HepG2 (cell line): ENCODE results near the gene COL5A1. TPM values are rescaled to one million over a fixed set of nuclear protein-coding genes. Genes with fewer than 3 reads are reported as not detected.

Experiments
- ATAC-seq: fragments of 200-7000 bp; cut with Tn5 transposase; 3 replicates; pipeline ENCODE4 v1.9.1; 2020; ENCODE audit warnings: mild to moderate bottlenecking, moderate library complexity
- BruUV-seq: library from RNA; stranded (reverse); fragments of 400-500 nt; replicated peaks from 2 replicates; lab custom pipeline; 2021; lab: Mats Ljungman, UMichigan
- CTCF ChIA-PET: fragments of 300-600 bp; formaldehyde crosslinking; extraction: SDS; loops from one replicate; lab custom pipeline; 2021; ENCODE audit warnings: low total read pairs, inconsistent platforms, low intra/inter-chr PET ratio; lab: Yijun Ruan, JAX
- POLR2A ChIA-PET: fragments of 350-600 bp; sonication (Branson Sonifier 250); formaldehyde crosslinking; loops from one replicate; lab custom pipeline; 2020; ENCODE audit warnings: antibody characterized with exemption, inconsistent platforms; lab: Yijun Ruan, JAX
- DNase-seq: peaks from one replicate; pipeline ENCODE4 v3.0.0-alpha.2; 2015; ENCODE audit warnings: low spot score
- FAIRE-seq: peaks from 3 replicates; lab custom pipeline; 2011; peaks lifted over from hg19 to GRCh38; lab: Jason Lieb, UNC
- H2AFZ ChIP-seq: one replicate; pipeline ENCODE4 v1.6.1; 2011; ENCODE audit warnings: low read length, inconsistent platforms
- H3K27ac ChIP-seq: fragments of 300-600 bp; 3 replicates; pipeline ENCODE4 v1.8.0; 2011; ENCODE audit warnings: mixed run types, mild to moderate bottlenecking, mixed read lengths, low read length, inconsistent platforms; ENCODE audit not compliant: insufficient read depth; ENCODE audit errors: extremely low read length
- H3K27me3 ChIP-seq, 2 experiments: fragments of 200-600 bp in 1 of 2; 2 replicates in 1 of 2; 3 replicates in 1 of 2; pipeline versions ENCODE4 v1.6.0 to v1.8.0; 2011; ENCODE audit warnings: low read length in 2 of 2, mild to moderate bottlenecking in 2 of 2, moderate library complexity in 2 of 2, inconsistent platforms in 1 of 2; ENCODE audit not compliant: insufficient read depth in 2 of 2, control insufficient read depth in 1 of 2
- H3K36me3 ChIP-seq, 2 experiments: fragments of 200-600 bp in 1 of 2; replicated peaks in 1 of 2; 2 replicates in 1 of 2; 3 replicates in 1 of 2; pipeline versions ENCODE4 v1.5.1 to v1.8.0; 2011; ENCODE audit warnings: low read length in 2 of 2, inconsistent platforms in 1 of 2; ENCODE audit not compliant: insufficient read depth in 2 of 2, control insufficient read depth in 1 of 2
- H3K4me1 ChIP-seq: 2 replicates; pipeline ENCODE4 v1.5.1; 2012; ENCODE audit warnings: low read length, inconsistent platforms; ENCODE audit not compliant: insufficient read depth
- H3K4me2 ChIP-seq: 2 replicates; pipeline ENCODE4 v1.6.0; 2011; ENCODE audit warnings: low read depth, low read length, inconsistent platforms
- H3K4me3 ChIP-seq, 3 experiments: fragments of 200-600 bp in 1 of 3; sonication (generic), shearing (Covaris generic) in 1 of 3; replicated peaks in 1 of 3; 2 replicates each; pipeline ENCODE4 v1.5.1; 2011 to 2016; ENCODE audit warnings: low read length in 3 of 3, inconsistent platforms in 2 of 3, low read depth in 2 of 3, mild to moderate bottlenecking in 2 of 3, control low read depth in 1 of 3, mixed read lengths in 1 of 3; ENCODE audit not compliant: insufficient read depth in 1 of 3
- H3K79me2 ChIP-seq: one replicate; pipeline ENCODE4 v1.6.1; 2011; ENCODE audit warnings: low read length, inconsistent platforms; ENCODE audit not compliant: insufficient read depth
- H3K9ac ChIP-seq: 2 replicates; pipeline ENCODE4 v1.6.0; 2011; ENCODE audit warnings: mild to moderate bottlenecking, low read depth, low read length, inconsistent platforms; ENCODE audit not compliant: insufficient read depth
- H3K9me3 ChIP-seq: 2 replicates; pipeline ENCODE4 v1.5.1; 2012; ENCODE audit warnings: mild to moderate bottlenecking, low read length
- H4K20me1 ChIP-seq: 2 replicates; pipeline ENCODE4 v1.6.0; 2011; ENCODE audit warnings: inconsistent platforms, mild to moderate bottlenecking, low read length, moderate library complexity; ENCODE audit not compliant: insufficient read depth
- ATF2 ChIP-seq: sonication (generic); formaldehyde crosslinking; IDR thresholded peaks from 2 replicates; pipeline ENCODE4 v1.4.0; 2020; ENCODE audit warnings: missing genetic modification reagents
- BRD4 ChIP-seq: sonication (generic); formaldehyde crosslinking; IDR thresholded peaks from 2 replicates; pipeline ENCODE4 v1.4.0; 2020; ENCODE audit warnings: missing genetic modification reagents
- CHD4 ChIP-seq: fragments of 200-600 bp; sonication (generic); IDR thresholded peaks from 2 replicates; pipeline ENCODE4 v1.7.0; 2017; ENCODE audit warnings: mild to moderate bottlenecking, low read length, borderline replicate concordance
- DR1 ChIP-seq: sonication (generic); formaldehyde crosslinking; IDR thresholded peaks from 2 replicates; pipeline ENCODE4 v1.8.0; 2021; ENCODE audit warnings: mild to moderate bottlenecking, missing genetic modification reagents, inconsistent platforms
- ETV6 ChIP-seq: sonication (generic); formaldehyde crosslinking; conservative IDR thresholded peaks from 2 replicates; pipeline ENCODE4 v1.4.0; 2020; ENCODE audit warnings: missing genetic modification reagents
- FOXA1 ChIP-seq, 2 experiments: fragments of 450-650 bp in 1 of 2; sonication (generic) in 1 of 2; formaldehyde crosslinking in 1 of 2; IDR thresholded peaks; 2 replicates each; pipeline versions ENCODE4 v1.4.0 to v1.6.1; 2016 to 2020; ENCODE audit warnings: missing genetic modification reagents in 1 of 2
- HNRNPL ChIP-seq: fragments of 200-400 bp; formaldehyde crosslinking; IDR thresholded peaks from 2 replicates; pipeline ENCODE4 v1.6.1; 2017; ENCODE audit warnings: mild to moderate bottlenecking, low read depth, low read length
- HOXA5 ChIP-seq: sonication (generic); formaldehyde crosslinking; IDR thresholded peaks from 2 replicates; pipeline ENCODE4 v1.4.0; 2020; ENCODE audit warnings: missing genetic modification reagents
- MBD4 ChIP-seq: IDR thresholded peaks from 2 replicates; pipeline ENCODE4 v1.6.1; 2012; ENCODE audit warnings: low read length, inconsistent platforms, borderline replicate concordance
- NFKB2 ChIP-seq: sonication (generic); formaldehyde crosslinking; IDR thresholded peaks from 2 replicates; pipeline ENCODE4 v1.4.0; 2020; ENCODE audit warnings: missing genetic modification reagents, borderline replicate concordance
- SIN3B ChIP-seq: fragments of 150-350 bp; IDR thresholded peaks from 2 replicates; pipeline ENCODE4 v1.6.1; 2014; ENCODE audit warnings: low read length
- TCF7L2 ChIP-seq: IDR thresholded peaks from 2 replicates; pipeline ENCODE4 v1.6.1; 2011; ENCODE audit warnings: mild to moderate bottlenecking, low read depth, low read length, moderate library complexity
- TEAD3 ChIP-seq: optimal IDR thresholded peaks from 2 replicates; pipeline ENCODE3; 2016; ENCODE audit warnings: borderline replicate concordance
- TEF ChIP-seq: sonication (generic); formaldehyde crosslinking; IDR thresholded peaks from 2 replicates; pipeline ENCODE4 v1.5.0; 2020; ENCODE audit warnings: missing genetic modification reagents
- YEATS2 ChIP-seq: sonication (generic); formaldehyde crosslinking; IDR thresholded peaks from 2 replicates; pipeline ENCODE4 v1.4.0; 2020; ENCODE audit warnings: missing genetic modification reagents, borderline replicate concordance
- ZMYM2 ChIP-seq: sonication (generic); formaldehyde crosslinking; IDR thresholded peaks from 2 replicates; pipeline ENCODE4 v1.8.0; 2022; ENCODE audit warnings: mild to moderate bottlenecking, missing genetic modification reagents
- ZNF354B ChIP-seq: sonication (generic); formaldehyde crosslinking; IDR thresholded peaks from 2 replicates; pipeline ENCODE4 v1.8.0; 2022; ENCODE audit warnings: mild to moderate bottlenecking, missing genetic modification reagents
- ZNF558 ChIP-seq: sonication (generic); formaldehyde crosslinking; IDR thresholded peaks from 2 replicates; pipeline ENCODE4 v1.9.0; 2022; ENCODE audit warnings: mild to moderate bottlenecking, missing genetic modification reagents, borderline replicate concordance
- ZNF644 ChIP-seq: IDR thresholded peaks from 2 replicates; pipeline ENCODE4 v1.6.1; 2016; ENCODE audit warnings: low read depth
- ZNF737 ChIP-seq: sonication (generic); formaldehyde crosslinking; IDR thresholded peaks from 2 replicates; pipeline ENCODE4 v1.5.0; 2020; ENCODE audit warnings: missing genetic modification reagents, mild to moderate bottlenecking, borderline replicate concordance
- WGBS: methylation state at CpG from one replicate; pipeline ENCODE4 v1.1.6; 2017; ENCODE audit warnings: low lambda C conversion rate; 5-methylcytosine and 5-hydroxymethylcytosine counted together
- in situ Hi-C: cut with HindIII; loops from 2 replicates; pipeline ENCODE4 v1.10.0; 2017; ENCODE audit warnings: low pct_unique_long_range_greater_than_20kb; ENCODE audit not compliant: extremely low pct_ligation_motif_present
- intact Hi-C: fragments of 100-400 bp; cut with micrococcal nuclease; formaldehyde crosslinking; loops from one replicate; pipeline ENCODE4 v1.10.0; 2022; ENCODE audit not compliant: unreplicated experiment
- polyA plus RNA-seq, 8 experiments: library from polyadenylated mRNA; depleted of rRNA in 3 of 8; stranded (reverse) in 7 of 8; unstranded in 1 of 8; fragments of >200 nt; fragmentation: Illumina TruSeq in 4 of 8; extraction: Trizol in 4 of 8; gene quantifications; 2 replicates each; pipeline versions ENCODE4 v1.2.1 to v1.2.3, GENCODE V29; 2011 to 2016; ENCODE audit warnings: low read depth in 4 of 8, missing spikeins in 1 of 8, mixed read lengths in 1 of 8; ENCODE audit not compliant: insufficient read depth in 1 of 8
- total RNA-seq, 5 experiments: library from RNA; depleted of rRNA; stranded (reverse); fragments of >200 nt; fragmentation: Illumina TruSeq; extraction: Trizol; gene quantifications; 2 replicates each; pipeline ENCODE4 v1.2.3, GENCODE V29; 2016; ENCODE audit warnings: low read depth in 1 of 5
- TF ChIP-seq, protein P1 (sequence below): sonication (generic); formaldehyde crosslinking; IDR thresholded peaks from 2 replicates; pipeline ENCODE4 v1.4.0; 2020; ENCODE audit warnings: mild to moderate bottlenecking, low read depth, missing genetic modification reagents

The COL5A1 gene
- total and polyA plus RNA-seq, 2 of the 13 experiments (the other 11 are each of a cell fraction or from before 2014, with no cell fraction given): not detected

- no peak for TF ChIP-seq ATF2 (CRISPR knock-in tag)
- no peak for TF ChIP-seq DR1
- TF ChIP-seq ZMYM2 (CRISPR knock-in tag): no peak
- TF ChIP-seq SIN3B: no peak
- TF ChIP-seq, all 625 proteins: peak for 0
These were observed 48.7 kb downstream of the COL5A1 start (continued) for GRCh38 chr9:134690301-134690751.

- peaks cover 5 to 51% of the 10 kb centered on the region in 2 experiments; a peak in 4 of 5 replicates for H3K27me3 ChIP-seq
- no peak overlapping the region for H3K9ac ChIP-seq
- DNase-seq (no peak), ATAC-seq (no peak), FAIRE-seq (no peak)
- no peaks in the 10 kb centered on the region for H3K79me2 ChIP-seq
- intact Hi-C loops: no loop called here
- no TSS peak for BruUV-seq
- H3K4me1 ChIP-seq: no peaks in the 10 kb centered on the region
- in situ Hi-C loops: no loop called here
- TF ChIP-seq TEAD3 (CRISPR knock-in tag): no peak
- no peak for TF ChIP-seq HNRNPL
- TF ChIP-seq ZNF558 (CRISPR knock-in tag): no peak
- no peak for TF ChIP-seq TEF
- no peak for TF ChIP-seq ZNF354B (CRISPR knock-in tag)
- TF ChIP-seq ZNF737 (CRISPR knock-in tag): no peak
- TF ChIP-seq ETV6 (CRISPR knock-in tag): no peak
- TF ChIP-seq, protein P1, sequence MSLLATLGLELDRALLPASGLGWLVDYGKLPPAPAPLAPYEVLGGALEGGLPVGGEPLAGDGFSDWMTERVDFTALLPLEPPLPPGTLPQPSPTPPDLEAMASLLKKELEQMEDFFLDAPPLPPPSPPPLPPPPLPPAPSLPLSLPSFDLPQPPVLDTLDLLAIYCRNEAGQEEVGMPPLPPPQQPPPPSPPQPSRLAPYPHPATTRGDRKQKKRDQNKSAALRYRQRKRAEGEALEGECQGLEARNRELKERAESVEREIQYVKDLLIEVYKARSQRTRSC (CRISPR knock-in tag): no peak
- TF ChIP-seq TCF7L2: no peak
- no peak for TF ChIP-seq ZNF644 (CRISPR knock-in tag)
- no peak for TF ChIP-seq BRD4 (CRISPR knock-in tag)
- no peak for TF ChIP-seq MBD4
- no peak for TF ChIP-seq FOXA1 (IDR thresholded peaks at IDR 0.05)
- TF ChIP-seq FOXA1 (CRISPR knock-in tag; IDR thresholded peaks at IDR 0.05): no peak
- TF ChIP-seq NFKB2 (CRISPR knock-in tag): no peak
- no peak for TF ChIP-seq HOXA5 (CRISPR knock-in tag)
- TF ChIP-seq CHD4: no peak
- no peak for TF ChIP-seq YEATS2 (CRISPR knock-in tag)
- 38% methylated on average over 20 of the region's 31 CpGs for WGBS
- no peaks in the 10 kb centered on the region for H3K9me3 ChIP-seq
- POLR2A ChIA-PET: no interaction called here
- no peaks in the 10 kb centered on the region for H3K36me3 ChIP-seq
- no peak overlapping the region for H3K27ac ChIP-seq
- CTCF ChIA-PET: no interaction called here
- no peak overlapping the region for H2AFZ ChIP-seq
- H3K4me2 ChIP-seq: no peak overlapping the region
- no peaks in the 10 kb centered on the region; the same call in 1 of the 2 replicates for H4K20me1 ChIP-seq
- H3K4me3 ChIP-seq: no peak overlapping the region
These were observed 49.5 kb downstream of the COL5A1 start for GRCh38 chr9:134690946-134691694.
